Activated T-helper 1 cell treated with Interleukin-2 at 50 U/mL for 16 hours (primary cell): ENCODE measurements around the gene EHD2.
"Not testable (repeated sequence)": the region's sequence is repeated elsewhere in the genome, so short reads cannot be mapped to it uniquely, and the experiment has no call there.

ENCODE experiments used
- DNase-seq: peaks from one replicate; pipeline ENCODE4 v3.0.0-alpha.2; 2020; ENCODE audit warnings: low read depth

Gene EHD2

GRCh38 chr19:47714855-47715254 is 1.6 kb downstream of the EHD2 start:
- not testable (repeated sequence) for DNase-seq

- DNase-seq, result no peak
Observed at GRCh38 chr19:47716270-47716937, 3.2 kb downstream of the EHD2 start.

DNA sequence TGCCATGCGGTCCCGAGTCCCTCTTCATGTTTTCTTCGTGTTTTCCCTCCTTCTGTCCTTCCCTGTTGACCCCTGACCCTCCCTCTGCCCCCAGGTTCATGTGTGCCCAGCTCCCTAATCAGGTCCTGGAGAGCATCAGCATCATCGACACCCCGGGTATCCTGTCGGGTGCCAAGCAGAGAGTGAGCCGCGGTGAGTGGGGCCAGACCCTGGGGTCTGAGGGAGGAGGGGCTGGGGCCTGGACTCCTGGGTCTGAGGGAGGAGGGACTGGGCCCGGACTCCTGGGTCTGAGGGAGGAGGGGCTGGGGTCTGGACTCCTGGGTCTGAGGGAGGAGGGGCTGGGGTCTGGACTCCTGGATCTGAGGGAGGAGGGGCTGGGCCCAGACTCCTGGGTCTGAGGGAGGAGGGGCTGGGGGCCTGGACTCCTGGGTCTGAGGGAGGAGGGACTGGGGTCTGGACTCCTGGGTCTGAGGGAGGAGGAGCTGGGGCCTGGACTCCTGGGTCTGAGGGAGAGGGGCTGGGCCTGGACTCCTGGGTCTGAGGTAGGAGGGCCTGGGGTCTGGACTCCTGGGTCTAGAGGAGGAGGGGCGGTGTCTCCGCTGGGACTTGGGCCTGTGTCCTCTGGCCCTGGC is 5.3 kb downstream of the EHD2 start:
- DNase-seq, result not testable (repeated sequence)

GRCh38 chr19:47719047-47719859 is 6.0 kb downstream of the EHD2 start:
- no peak for DNase-seq

- DNase-seq, result no peak
Observed at GRCh38 chr19:47720669-47721422, 7.6 kb downstream of the EHD2 start.

DNA sequence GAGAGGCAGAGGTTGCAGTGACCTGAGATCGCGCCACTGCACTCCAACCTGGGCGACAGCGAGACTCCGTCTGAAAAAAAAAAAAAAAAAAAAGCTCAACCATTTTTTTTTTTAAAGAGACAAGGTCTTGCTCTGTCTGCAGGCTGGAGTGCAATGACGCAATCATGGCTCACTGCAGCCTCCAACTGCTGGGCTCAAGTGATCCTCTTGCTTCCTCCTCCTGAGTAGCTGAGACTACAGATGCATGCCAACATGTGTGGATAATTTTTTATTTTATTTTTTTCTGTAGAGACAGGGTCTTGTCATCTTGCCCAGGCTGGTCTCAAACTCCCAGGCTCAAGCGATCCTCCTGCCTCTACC is 10.3 kb downstream of the EHD2 start:
- DNase-seq, result no peak

GRCh38 chr19:47725759-47726401 is 12.7 kb downstream of the EHD2 start:
- no peak for DNase-seq

DNA sequence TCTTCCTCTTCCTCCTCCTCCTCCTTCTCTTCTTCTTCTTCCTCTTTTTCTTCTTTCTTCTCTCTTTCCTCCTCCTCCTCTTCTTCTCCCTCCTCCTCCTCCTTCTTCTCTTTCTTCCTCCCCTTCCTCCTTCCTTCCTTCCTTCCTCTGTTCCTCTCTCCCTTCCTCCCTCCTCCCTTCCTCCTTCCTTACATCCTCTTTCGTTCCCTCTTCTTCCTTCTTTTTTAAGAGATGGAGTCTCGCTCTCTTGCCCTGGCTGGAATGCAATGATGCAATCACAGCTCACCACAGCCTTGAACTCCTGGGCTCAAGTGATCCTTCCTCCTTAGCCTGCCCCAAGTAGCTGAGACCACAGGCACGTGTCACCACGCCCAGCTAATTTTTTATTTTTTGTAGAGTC is 13.2 kb downstream of the EHD2 start:
- no peak for DNase-seq

DNA sequence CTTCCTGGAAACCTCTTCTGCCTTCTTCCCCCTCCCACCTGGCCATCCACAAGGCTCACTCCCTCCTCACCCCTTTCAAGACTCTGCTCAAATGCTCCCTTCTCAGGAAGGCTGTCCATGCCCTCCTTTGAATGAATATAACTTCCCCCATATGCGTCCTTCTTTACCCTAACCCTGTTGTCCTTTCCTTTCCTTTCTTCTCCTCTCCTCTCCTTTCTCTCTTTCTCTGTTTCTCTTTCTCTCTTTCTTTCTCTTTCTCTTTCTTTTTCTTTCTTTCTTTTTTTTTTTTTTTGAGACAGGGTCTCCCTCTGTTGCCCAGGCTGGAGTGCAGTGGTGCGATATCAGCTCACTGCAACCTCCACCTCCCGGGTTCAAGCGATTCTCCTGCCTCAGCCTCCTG is 15.1 kb downstream of the EHD2 start:
- DNase-seq, result not testable (repeated sequence)

DNA sequence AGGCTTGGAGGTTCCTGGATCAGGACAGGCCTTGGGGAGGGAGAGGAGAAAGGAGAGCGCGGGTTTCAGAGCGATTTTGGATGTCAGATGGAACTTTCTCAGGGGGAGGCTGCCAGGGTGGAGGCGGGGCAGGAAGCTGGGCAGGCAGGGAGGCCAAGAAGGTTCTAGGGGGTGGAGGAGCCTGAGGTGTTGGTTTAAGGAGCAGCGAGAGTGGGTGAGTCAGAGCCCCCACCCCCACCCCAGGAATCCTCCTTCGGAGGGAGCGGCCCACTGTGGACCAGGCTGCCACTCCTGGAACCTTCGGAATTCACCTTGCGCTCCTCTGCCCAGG is 16.2 kb downstream of the EHD2 start:
- DNase-seq, result no peak

DNA sequence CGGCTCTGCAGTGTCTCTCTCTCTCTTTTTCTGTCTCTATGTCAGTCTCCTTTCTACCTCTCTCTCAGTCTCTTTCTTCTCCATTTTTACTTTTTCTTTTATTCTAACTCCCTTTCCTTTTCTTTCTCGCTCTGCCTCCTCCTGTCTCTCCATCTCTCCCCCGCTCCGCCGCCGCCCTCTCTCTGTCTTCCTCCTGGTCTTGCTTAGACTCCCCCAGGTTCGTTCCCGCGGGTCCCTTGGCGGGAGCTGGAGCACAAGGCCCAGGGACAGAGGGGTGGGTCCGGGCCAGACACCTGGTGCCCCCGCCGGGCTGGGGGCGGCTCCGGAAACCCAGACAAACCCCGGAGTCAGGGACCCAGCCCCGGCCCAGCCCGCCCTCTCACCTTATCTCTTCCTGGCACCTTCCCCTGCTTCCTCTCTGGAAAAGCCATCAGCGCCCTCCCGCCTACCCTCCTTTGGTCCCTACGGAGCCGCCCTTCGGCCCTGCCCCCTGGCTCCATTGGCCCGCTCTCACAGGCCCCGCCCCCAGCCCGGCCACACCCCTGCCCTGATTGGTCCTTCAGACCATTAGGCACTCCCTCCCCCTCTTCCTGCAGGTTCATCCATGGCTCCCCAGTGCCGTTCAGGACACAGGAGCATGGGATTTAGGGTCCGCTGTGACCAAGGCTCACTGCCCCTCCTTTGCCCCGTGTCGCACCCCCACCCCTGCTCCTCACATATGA is 16.7 kb downstream of the EHD2 start:
- no peak for DNase-seq

DNA sequence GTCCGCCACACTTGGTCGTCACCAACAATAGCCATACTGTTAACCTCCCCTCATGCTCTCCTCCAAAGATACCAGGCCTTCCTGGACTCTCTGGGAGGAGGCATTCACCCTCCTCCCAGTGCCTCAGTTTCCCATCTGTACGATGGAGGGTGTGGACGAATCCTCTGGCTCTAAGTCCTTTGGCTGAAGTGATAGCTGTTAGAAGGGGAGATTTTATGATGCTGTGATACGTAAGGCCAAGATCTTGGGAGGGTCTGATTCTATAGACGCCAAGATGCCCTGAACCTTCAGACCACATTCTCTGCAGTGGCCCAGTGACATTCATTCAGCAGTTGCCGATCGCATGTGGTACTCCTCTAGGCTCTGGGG is 17.3 kb downstream of the EHD2 start:
- DNase-seq, result no peak

- no peak for DNase-seq
Observed at GRCh38 chr19:47730910-47731309, 17.7 kb downstream of the EHD2 start.

- DNase-seq, result no peak
Observed at GRCh38 chr19:47735131-47735530, 21.9 kb downstream of the EHD2 start.

DNA sequence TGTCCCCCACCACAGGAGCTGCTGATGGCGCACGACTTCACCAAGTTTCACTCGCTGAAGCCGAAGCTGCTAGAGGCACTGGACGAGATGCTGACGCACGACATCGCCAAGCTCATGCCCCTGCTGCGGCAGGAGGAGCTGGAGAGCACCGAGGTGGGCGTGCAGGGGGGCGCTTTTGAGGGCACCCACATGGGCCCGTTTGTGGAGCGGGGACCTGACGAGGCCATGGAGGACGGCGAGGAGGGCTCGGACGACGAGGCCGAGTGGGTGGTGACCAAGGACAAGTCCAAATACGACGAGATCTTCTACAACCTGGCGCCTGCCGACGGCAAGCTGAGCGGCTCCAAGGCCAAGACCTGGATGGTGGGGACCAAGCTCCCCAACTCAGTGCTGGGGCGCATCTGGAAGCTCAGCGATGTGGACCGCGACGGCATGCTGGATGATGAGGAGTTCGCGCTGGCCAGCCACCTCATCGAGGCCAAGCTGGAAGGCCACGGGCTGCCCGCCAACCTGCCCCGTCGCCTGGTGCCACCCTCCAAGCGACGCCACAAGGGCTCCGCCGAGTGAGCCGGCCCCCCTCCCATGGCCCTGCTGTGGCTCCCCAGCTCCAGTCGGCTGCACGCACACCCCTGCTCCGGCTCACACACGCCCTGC is 27.8 kb downstream of the EHD2 start:
- DNase-seq, result no peak

- DNase-seq, result no peak
Observed at GRCh38 chr19:47741544-47742140, 28.4 kb downstream of the EHD2 start.

GRCh38 chr19:47742634-47743033 is 29.4 kb downstream of the EHD2 start:
- DNase-seq, result no peak

GRCh38 chr19:47745010-47745901 is 32.0 kb downstream of the EHD2 start, which contains the start of gene NOP53:
Gene NOP53 (plus strand): TSS chr19:47745546. CDS start chr19:47745560, 14 bp downstream.
- peak; percentile 95 for DNase-seq

- not testable (repeated sequence) for DNase-seq
Observed at GRCh38 chr19:47746129-47746528, 32.9 kb downstream of the EHD2 start.
